Liver (tissue), 3 donors: ENCODE data around the gene LRCOL1.

ENCODE experiments used
- CTCF ChIP-seq: fragments of 150-350 bp; IDR thresholded peaks from 2 replicates; pipeline ENCODE4 v1.5.1; 2017; ENCODE audit warnings: improper control_type of control experiment, low read depth, low read length; ENCODE audit not compliant: missing input control
- GABPA ChIP-seq, 2 donors: IDR thresholded peaks in 1 of 2; conservative IDR thresholded peaks in 1 of 2; 2 replicates each; pipeline ENCODE4 v1.6.1; 2016; ENCODE audit warnings: antibody characterized with exemption in 2 of 2, mild to moderate bottlenecking in 1 of 2, moderate library complexity in 1 of 2
- MAX ChIP-seq: IDR thresholded peaks from 2 replicates; pipeline ENCODE4 v1.6.1; 2016; ENCODE audit warnings: antibody characterized with exemption
- RAD21 ChIP-seq, 2 donors: IDR thresholded peaks; 2 replicates each; pipeline ENCODE4 v1.6.1; 2016; ENCODE audit warnings: antibody characterized with exemption in 2 of 2, mild to moderate bottlenecking in 2 of 2
- RXRA ChIP-seq, 2 donors: IDR thresholded peaks; 2 replicates each; pipeline ENCODE4 v1.6.1; 2017 to 2018; ENCODE audit warnings: antibody characterized with exemption in 2 of 2, mild to moderate bottlenecking in 1 of 2
- TAF1 ChIP-seq: conservative IDR thresholded peaks from 2 replicates; pipeline ENCODE4 v1.6.1; 2016; ENCODE audit warnings: antibody characterized with exemption, mild to moderate bottlenecking
- TF ChIP-seq, protein P1 (sequence below): IDR thresholded peaks from 2 replicates; pipeline ENCODE4 v1.6.1; 2016; ENCODE audit warnings: antibody characterized with exemption
- TF ChIP-seq, protein P2 (sequence below): IDR thresholded peaks from 2 replicates; pipeline ENCODE4 v1.6.1; 2016; ENCODE audit warnings: antibody characterized with exemption, mild to moderate bottlenecking
- donor health status: healthy.
- donor health status: healthy.

DNA sequence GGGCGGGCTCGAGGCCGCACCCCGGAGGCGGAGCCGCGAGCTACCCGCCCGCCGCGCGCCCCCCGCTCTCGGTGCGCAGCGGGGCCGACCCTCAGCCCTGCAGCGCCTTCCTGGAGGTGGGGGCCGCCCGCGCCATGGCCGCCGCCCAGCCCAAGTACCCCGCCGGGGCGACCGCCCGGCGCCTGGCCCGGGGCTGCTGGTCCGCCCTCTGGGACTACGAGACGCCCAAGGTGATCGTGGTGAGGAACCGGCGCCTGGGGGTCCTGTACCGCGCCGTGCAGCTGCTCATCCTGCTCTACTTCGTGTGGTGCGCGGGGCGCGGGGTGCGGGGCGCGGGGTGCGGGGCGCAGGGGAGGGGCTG, 8.3 kb upstream of the LRCOL1 start, which contains the start of gene P2RX2:
- TF ChIP-seq CTCF (no peak), RAD21 (IDR thresholded peaks at IDR 0.05) (no peak), TAF1 (no peak), MAX (no peak), RXRA (IDR thresholded peaks at IDR 0.05) (no peak), GABPA (IDR thresholded peaks at IDR 0.05 in 1 of 2, conservative IDR thresholded peaks at IDR 0.05 in 1 of 2) (no peak)
- TF ChIP-seq, protein P1, sequence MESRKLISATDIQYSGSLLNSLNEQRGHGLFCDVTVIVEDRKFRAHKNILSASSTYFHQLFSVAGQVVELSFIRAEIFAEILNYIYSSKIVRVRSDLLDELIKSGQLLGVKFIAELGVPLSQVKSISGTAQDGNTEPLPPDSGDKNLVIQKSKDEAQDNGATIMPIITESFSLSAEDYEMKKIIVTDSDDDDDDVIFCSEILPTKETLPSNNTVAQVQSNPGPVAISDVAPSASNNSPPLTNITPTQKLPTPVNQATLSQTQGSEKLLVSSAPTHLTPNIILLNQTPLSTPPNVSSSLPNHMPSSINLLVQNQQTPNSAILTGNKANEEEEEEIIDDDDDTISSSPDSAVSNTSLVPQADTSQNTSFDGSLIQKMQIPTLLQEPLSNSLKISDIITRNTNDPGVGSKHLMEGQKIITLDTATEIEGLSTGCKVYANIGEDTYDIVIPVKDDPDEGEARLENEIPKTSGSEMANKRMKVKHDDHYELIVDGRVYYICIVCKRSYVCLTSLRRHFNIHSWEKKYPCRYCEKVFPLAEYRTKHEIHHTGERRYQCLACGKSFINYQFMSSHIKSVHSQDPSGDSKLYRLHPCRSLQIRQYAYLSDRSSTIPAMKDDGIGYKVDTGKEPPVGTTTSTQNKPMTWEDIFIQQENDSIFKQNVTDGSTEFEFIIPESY: no peak
- TF ChIP-seq, protein P2, sequence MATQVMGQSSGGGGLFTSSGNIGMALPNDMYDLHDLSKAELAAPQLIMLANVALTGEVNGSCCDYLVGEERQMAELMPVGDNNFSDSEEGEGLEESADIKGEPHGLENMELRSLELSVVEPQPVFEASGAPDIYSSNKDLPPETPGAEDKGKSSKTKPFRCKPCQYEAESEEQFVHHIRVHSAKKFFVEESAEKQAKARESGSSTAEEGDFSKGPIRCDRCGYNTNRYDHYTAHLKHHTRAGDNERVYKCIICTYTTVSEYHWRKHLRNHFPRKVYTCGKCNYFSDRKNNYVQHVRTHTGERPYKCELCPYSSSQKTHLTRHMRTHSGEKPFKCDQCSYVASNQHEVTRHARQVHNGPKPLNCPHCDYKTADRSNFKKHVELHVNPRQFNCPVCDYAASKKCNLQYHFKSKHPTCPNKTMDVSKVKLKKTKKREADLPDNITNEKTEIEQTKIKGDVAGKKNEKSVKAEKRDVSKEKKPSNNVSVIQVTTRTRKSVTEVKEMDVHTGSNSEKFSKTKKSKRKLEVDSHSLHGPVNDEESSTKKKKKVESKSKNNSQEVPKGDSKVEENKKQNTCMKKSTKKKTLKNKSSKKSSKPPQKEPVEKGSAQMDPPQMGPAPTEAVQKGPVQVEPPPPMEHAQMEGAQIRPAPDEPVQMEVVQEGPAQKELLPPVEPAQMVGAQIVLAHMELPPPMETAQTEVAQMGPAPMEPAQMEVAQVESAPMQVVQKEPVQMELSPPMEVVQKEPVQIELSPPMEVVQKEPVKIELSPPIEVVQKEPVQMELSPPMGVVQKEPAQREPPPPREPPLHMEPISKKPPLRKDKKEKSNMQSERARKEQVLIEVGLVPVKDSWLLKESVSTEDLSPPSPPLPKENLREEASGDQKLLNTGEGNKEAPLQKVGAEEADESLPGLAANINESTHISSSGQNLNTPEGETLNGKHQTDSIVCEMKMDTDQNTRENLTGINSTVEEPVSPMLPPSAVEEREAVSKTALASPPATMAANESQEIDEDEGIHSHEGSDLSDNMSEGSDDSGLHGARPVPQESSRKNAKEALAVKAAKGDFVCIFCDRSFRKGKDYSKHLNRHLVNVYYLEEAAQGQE: no peak
